HCT116 (cell line): ENCODE measurements around the gene IL20RA. TPM values are rescaled to one million over a fixed set of nuclear protein-coding genes. Genes with fewer than 3 reads are reported as not detected.

Experiments
- ATAC-seq: fragments of 200-7000 bp; cut with Tn5 transposase; 2 replicates; pipeline ENCODE4 v1.9.1; 2020; ENCODE audit warnings: mild to moderate bottlenecking, moderate library complexity
- BruUV-seq: library from RNA; stranded (reverse); fragments of 400-500 nt; replicated peaks from 2 replicates; lab custom pipeline; 2021; lab: Mats Ljungman, UMichigan
- CTCF ChIA-PET: fragments of 300-600 bp; sonication (Branson Sonifier 250); formaldehyde crosslinking; loops from one replicate; lab custom pipeline; 2021; ENCODE audit warnings: antibody characterized with exemption; lab: Charles Lee
- POLR2A ChIA-PET: fragments of 300-600, 350-600 bp; sonication (Branson Sonifier 250); formaldehyde crosslinking; loops from one replicate; lab custom pipeline; 2021; ENCODE audit warnings: antibody characterized with exemption; lab: Charles Lee
- RAD21 ChIA-PET, 2 experiments: fragments of 300-600 bp; sonication (Branson Sonifier 250); formaldehyde crosslinking; loops; one replicate each; lab custom pipeline; 2023; ENCODE audit warnings: low total read pairs in 2 of 2; ENCODE audit not compliant: uncharacterized antibody in 2 of 2, unreplicated experiment in 2 of 2, low non-redundant PET in 1 of 2; lab: Charles Lee
- DNase-seq: peaks from one replicate; pipeline ENCODE4 v3.0.0-alpha.2; 2010; ENCODE audit warnings: low read depth, low spot score
- H2AFZ ChIP-seq: fragments of 200-600 bp; shearing (Covaris generic), sonication (generic); 2 replicates; pipeline ENCODE4 v1.6.1; 2017; ENCODE audit warnings: low read depth, mixed run types, mixed read lengths, antibody characterized with exemption, low read length; ENCODE audit not compliant: poor library complexity, severe bottlenecking
- H3K27ac ChIP-seq: 2 replicates; pipeline ENCODE4 v1.5.1; 2012; ENCODE audit warnings: low read depth, low read length
- H3K27me3 ChIP-seq: fragments of 200-600 bp; sonication (generic); 2 replicates; pipeline ENCODE4 v1.6.1; 2016; ENCODE audit warnings: mixed run types, low read length, mixed read lengths; ENCODE audit not compliant: insufficient read depth
- H3K36me3 ChIP-seq, 2 experiments: fragments of 200-500 bp in 1 of 2; fragments of 200-600 bp in 1 of 2; sonication (Bioruptor generic) in 1 of 2; sonication (generic) in 1 of 2; 2 replicates each; pipeline versions ENCODE4 v1.5.1 to v1.6.1; 2014 to 2016; ENCODE audit warnings: low read length in 2 of 2, inconsistent platforms in 1 of 2, mixed read lengths in 1 of 2, mixed run types in 1 of 2; ENCODE audit not compliant: insufficient read depth in 2 of 2, control insufficient read depth in 1 of 2
- H3K4me1 ChIP-seq, 2 experiments: fragments of 200-600 bp in 1 of 2; sonication (generic) in 1 of 2; 2 replicates each; pipeline versions ENCODE4 v1.5.1 to v1.6.1; 2012 to 2017; ENCODE audit warnings: low read length in 2 of 2, inconsistent platforms in 1 of 2, mild to moderate bottlenecking in 1 of 2, mixed read lengths in 1 of 2, mixed run types in 1 of 2, moderate library complexity in 1 of 2; ENCODE audit not compliant: insufficient read depth in 2 of 2, control insufficient read depth in 1 of 2
- H3K4me2 ChIP-seq: fragments of 200-600 bp; sonication (generic); 2 replicates; pipeline ENCODE4 v1.6.1; 2017; ENCODE audit warnings: mixed run types, low read length, mixed read lengths
- H3K4me3 ChIP-seq, 2 experiments: fragments of 200-600 bp in 1 of 2; sonication (generic) in 1 of 2; replicated peaks in 1 of 2; 2 replicates each; pipeline ENCODE4 v1.5.1; 2011 to 2016; ENCODE audit warnings: low read length in 2 of 2, control low read depth in 1 of 2, low read depth in 1 of 2, mild to moderate bottlenecking in 1 of 2, mixed read lengths in 1 of 2, mixed run types in 1 of 2
- H3K79me2 ChIP-seq: fragments of 200-600 bp; sonication (generic); 2 replicates; pipeline ENCODE4 v1.6.1; 2017; ENCODE audit warnings: mild to moderate bottlenecking, mixed run types, low read length, moderate library complexity, mixed read lengths; ENCODE audit not compliant: insufficient read depth
- H3K9ac ChIP-seq: fragments of 200-600 bp; sonication (generic); 2 replicates; pipeline ENCODE4 v1.6.1; 2016; ENCODE audit warnings: low read length, mixed read lengths
- H3K9me2 ChIP-seq: fragments of 200-600 bp; sonication (generic), shearing (Covaris generic); 2 replicates; pipeline ENCODE4 v1.6.1; 2017; ENCODE audit warnings: mixed run types, mild to moderate bottlenecking, moderate library complexity; ENCODE audit not compliant: insufficient read depth
- H3K9me3 ChIP-seq, 2 experiments: fragments of 200-500 bp in 1 of 2; fragments of 200-600 bp in 1 of 2; sonication (Bioruptor generic) in 1 of 2; sonication (generic) in 1 of 2; 2 replicates each; pipeline ENCODE4 v1.6.1; 2014 to 2017; ENCODE audit warnings: low read length in 2 of 2, mixed read lengths in 2 of 2, inconsistent platforms in 1 of 2, low read depth in 1 of 2, mild to moderate bottlenecking in 1 of 2, mixed run types in 1 of 2, moderate library complexity in 1 of 2; ENCODE audit not compliant: control insufficient read depth in 1 of 2, insufficient read depth in 1 of 2
- H4K20me1 ChIP-seq: fragments of 200-600 bp; sonication (generic), shearing (Covaris generic); 2 replicates; pipeline ENCODE4 v1.6.1; 2017; ENCODE audit warnings: mixed run types, mild to moderate bottlenecking, moderate library complexity; ENCODE audit not compliant: insufficient read depth
- CEBPB ChIP-seq: IDR thresholded peaks from 2 replicates; pipeline ENCODE4 v1.6.1; 2012; ENCODE audit warnings: low read depth
- EGR1 ChIP-seq: IDR thresholded peaks from 2 replicates; pipeline ENCODE4 v1.6.1; 2012; ENCODE audit warnings: low read depth
- ELF1 ChIP-seq: IDR thresholded peaks from 2 replicates; pipeline ENCODE4 v1.6.1; 2012; ENCODE audit warnings: low read depth, borderline replicate concordance
- EZH2 ChIP-seq: fragments of 200-600 bp; sonication (generic); IDR thresholded peaks from 2 replicates; pipeline ENCODE4 v1.6.1; 2017; ENCODE audit warnings: antibody characterized with exemption, mixed run types
- JUND ChIP-seq: IDR thresholded peaks from 2 replicates; pipeline ENCODE4 v1.6.1; 2012
- POLR2A ChIP-seq: IDR thresholded peaks from 2 replicates; pipeline ENCODE4 v1.7.0; 2011; ENCODE audit warnings: borderline replicate concordance; ENCODE audit not compliant: insufficient read depth, insufficient read length; ENCODE audit errors: extremely low read depth
- SP1 ChIP-seq: IDR thresholded peaks from 2 replicates; pipeline ENCODE4 v1.6.1; 2012; ENCODE audit warnings: low read depth
- SRF ChIP-seq: IDR thresholded peaks from 2 replicates; pipeline ENCODE4 v1.6.1; 2012; ENCODE audit warnings: low read depth
- intact Hi-C: fragments of 100-400 bp; cut with micrococcal nuclease; formaldehyde crosslinking; loops from 2 replicates; pipeline ENCODE4 v1.10.0; 2022
- total RNA-seq: library from RNA; stranded (reverse); gene quantifications from one replicate; pipeline ENCODE4 v1.2.1, GENCODE V29; 2021; ENCODE audit not compliant: unreplicated experiment
- TF ChIP-seq, protein P1 (sequence below): IDR thresholded peaks from 2 replicates; pipeline ENCODE4 v1.6.1; 2012; ENCODE audit warnings: low read depth
- TF ChIP-seq, protein P2 (sequence below), 3 experiments: fragments of 200-600 bp in 1 of 3; sonication (generic) in 1 of 3; IDR thresholded peaks in 2 of 3; conservative IDR thresholded peaks in 1 of 3; 2 replicates each; pipeline ENCODE4 v1.5.1; 2012 to 2017; ENCODE audit warnings: low read depth in 2 of 3, low read length in 2 of 3, antibody characterized with exemption in 1 of 3, borderline replicate concordance in 1 of 3, control low read depth in 1 of 3, mild to moderate bottlenecking in 1 of 3, mixed read lengths in 1 of 3, mixed run types in 1 of 3, moderate library complexity in 1 of 3; ENCODE audit not compliant: insufficient read depth in 1 of 3
- TF ChIP-seq, protein P3 (sequence below): IDR thresholded peaks from 2 replicates; pipeline ENCODE4 v1.6.1; 2011; ENCODE audit warnings: mild to moderate bottlenecking, low read length, moderate library complexity; ENCODE audit not compliant: insufficient replicate concordance; ENCODE audit errors: extremely low read depth

IL20RA gene
- total RNA-seq, 1 experiment from 2014 or later = 1.1 TPM

DNA sequence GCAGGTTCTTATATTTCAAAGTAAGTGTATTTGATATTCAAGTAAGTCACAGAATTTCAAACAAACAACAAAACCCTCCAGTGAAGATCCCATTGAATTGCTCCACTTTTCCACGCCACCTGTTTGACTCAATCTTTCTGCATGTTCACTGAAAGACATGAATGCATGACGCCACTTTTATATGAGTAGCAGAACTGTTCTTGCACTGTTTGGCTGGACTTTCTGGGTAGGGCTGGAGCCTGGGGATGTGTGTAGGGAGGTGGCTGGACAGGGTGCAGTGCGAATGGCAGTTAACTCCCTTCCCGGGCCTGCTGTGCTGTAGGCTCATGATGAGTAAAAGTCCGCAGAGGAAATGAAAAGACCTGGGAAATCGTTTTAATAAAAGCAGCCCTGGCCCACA lies 39.7 kb downstream of the IL20RA start (continued):
- TF ChIP-seq EGR1 = no peak

DNA sequence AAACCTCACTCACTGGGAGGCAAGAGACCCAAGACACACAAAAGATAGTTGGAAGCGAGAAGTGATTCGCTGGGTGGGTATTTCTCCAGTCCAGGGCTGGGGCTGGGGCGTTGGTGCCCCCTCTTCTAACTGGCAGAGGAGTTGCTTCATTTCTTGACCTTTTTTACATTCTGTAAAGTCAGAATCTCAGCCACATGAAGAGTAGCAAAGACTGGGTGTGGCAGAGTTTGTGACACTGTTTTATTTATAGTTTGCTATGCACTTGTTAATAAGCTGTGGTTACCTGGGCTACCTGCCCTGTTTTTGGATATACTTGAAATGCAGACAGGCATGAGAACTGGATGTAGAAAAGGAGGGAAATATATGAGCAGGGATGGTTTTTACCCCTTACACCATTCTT lies 42.3 kb downstream of the IL20RA start:
- RAD21 ChIA-PET = no interaction called here
- Histone ChIP-seq H3K79me2 (no peaks in the 10 kb centered on the region), H2AFZ (peak overlapping the region; percentile 69), H3K36me3 (no peaks in the 10 kb centered on the region; a peak in 1 of 4 replicates), H3K9me3 (no peaks in the 10 kb centered on the region), H3K9me2 (no peaks in the 10 kb centered on the region), H3K4me1 (peaks cover 21 to 33% of the 10 kb centered on the region in 2 experiments), H3K27ac (no peak overlapping the region), H3K27me3 (no peaks in the 10 kb centered on the region)
- POLR2A ChIA-PET = no interaction called here
- ATAC-seq (peak; percentile 15; the same call in 1 of the 2 replicates), DNase-seq (peak; percentile 13)
- CTCF ChIA-PET = no interaction called here
- TF ChIP-seq SP1 (peak; percentile 30; the same call in 1 of the 2 replicates), JUND (no peak), SRF (no peak), CEBPB (peak; percentile 39; the same call in 1 of the 2 replicates)
- TF ChIP-seq, all 23 proteins: peak for 2
- Histone ChIP-seq H3K4me3 (0 out of 4 replicates have a peak overlapping the region, but pooled peaks of 1 of the 2 experiments have one; percentile 4), H4K20me1 (no peaks in the 10 kb centered on the region), H3K9ac (peak overlapping the region; percentile 0; the same call in 1 of the 2 replicates), H3K4me2 (peak overlapping the region; percentile 77)
- no TSS peak for BruUV-seq
- intact Hi-C loops = no loop called here

- H3K9me2 ChIP-seq = no peaks in the 10 kb centered on the region
- BruUV-seq = no TSS peak
- no peaks in the 10 kb centered on the region for H4K20me1 ChIP-seq
- no peaks in the 10 kb centered on the region for H3K9me3 ChIP-seq
- peak overlapping the region; percentile 77 for H3K4me2 ChIP-seq
- CTCF ChIA-PET = no interaction called here
- peaks cover 21 to 33% of the 10 kb centered on the region in 2 experiments for H3K4me1 ChIP-seq
- POLR2A ChIA-PET = no interaction called here
- H3K27me3 ChIP-seq = no peaks in the 10 kb centered on the region
- no peak for DNase-seq
- H3K36me3 ChIP-seq = no peaks in the 10 kb centered on the region; a peak in 1 of 4 replicates
- intact Hi-C loops = no loop called here
- no peak overlapping the region for H3K27ac ChIP-seq
- RAD21 ChIA-PET = no interaction called here
- H3K9ac ChIP-seq = peak overlapping the region; percentile 0; the same call in 1 of the 2 replicates
- peak overlapping the region; percentile 69 for H2AFZ ChIP-seq
- no peaks in the 10 kb centered on the region for H3K79me2 ChIP-seq
- H3K4me3 ChIP-seq = 0 out of 4 replicates have a peak overlapping the region, but pooled peaks of 1 of the 2 experiments have one; percentile 4
- peak; percentile 10 for ATAC-seq
- TF ChIP-seq EZH2 = no peak
- TF ChIP-seq ELF1 = no peak
- TF ChIP-seq JUND = no peak
- TF ChIP-seq, protein P1, sequence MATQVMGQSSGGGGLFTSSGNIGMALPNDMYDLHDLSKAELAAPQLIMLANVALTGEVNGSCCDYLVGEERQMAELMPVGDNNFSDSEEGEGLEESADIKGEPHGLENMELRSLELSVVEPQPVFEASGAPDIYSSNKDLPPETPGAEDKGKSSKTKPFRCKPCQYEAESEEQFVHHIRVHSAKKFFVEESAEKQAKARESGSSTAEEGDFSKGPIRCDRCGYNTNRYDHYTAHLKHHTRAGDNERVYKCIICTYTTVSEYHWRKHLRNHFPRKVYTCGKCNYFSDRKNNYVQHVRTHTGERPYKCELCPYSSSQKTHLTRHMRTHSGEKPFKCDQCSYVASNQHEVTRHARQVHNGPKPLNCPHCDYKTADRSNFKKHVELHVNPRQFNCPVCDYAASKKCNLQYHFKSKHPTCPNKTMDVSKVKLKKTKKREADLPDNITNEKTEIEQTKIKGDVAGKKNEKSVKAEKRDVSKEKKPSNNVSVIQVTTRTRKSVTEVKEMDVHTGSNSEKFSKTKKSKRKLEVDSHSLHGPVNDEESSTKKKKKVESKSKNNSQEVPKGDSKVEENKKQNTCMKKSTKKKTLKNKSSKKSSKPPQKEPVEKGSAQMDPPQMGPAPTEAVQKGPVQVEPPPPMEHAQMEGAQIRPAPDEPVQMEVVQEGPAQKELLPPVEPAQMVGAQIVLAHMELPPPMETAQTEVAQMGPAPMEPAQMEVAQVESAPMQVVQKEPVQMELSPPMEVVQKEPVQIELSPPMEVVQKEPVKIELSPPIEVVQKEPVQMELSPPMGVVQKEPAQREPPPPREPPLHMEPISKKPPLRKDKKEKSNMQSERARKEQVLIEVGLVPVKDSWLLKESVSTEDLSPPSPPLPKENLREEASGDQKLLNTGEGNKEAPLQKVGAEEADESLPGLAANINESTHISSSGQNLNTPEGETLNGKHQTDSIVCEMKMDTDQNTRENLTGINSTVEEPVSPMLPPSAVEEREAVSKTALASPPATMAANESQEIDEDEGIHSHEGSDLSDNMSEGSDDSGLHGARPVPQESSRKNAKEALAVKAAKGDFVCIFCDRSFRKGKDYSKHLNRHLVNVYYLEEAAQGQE = no peak
- TF ChIP-seq POLR2A = no peak
- TF ChIP-seq, protein P2, sequence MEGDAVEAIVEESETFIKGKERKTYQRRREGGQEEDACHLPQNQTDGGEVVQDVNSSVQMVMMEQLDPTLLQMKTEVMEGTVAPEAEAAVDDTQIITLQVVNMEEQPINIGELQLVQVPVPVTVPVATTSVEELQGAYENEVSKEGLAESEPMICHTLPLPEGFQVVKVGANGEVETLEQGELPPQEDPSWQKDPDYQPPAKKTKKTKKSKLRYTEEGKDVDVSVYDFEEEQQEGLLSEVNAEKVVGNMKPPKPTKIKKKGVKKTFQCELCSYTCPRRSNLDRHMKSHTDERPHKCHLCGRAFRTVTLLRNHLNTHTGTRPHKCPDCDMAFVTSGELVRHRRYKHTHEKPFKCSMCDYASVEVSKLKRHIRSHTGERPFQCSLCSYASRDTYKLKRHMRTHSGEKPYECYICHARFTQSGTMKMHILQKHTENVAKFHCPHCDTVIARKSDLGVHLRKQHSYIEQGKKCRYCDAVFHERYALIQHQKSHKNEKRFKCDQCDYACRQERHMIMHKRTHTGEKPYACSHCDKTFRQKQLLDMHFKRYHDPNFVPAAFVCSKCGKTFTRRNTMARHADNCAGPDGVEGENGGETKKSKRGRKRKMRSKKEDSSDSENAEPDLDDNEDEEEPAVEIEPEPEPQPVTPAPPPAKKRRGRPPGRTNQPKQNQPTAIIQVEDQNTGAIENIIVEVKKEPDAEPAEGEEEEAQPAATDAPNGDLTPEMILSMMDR (IDR thresholded peaks at IDR 0.05 in 2 of 3, conservative IDR thresholded peaks at IDR 0.05 in 1 of 3; ENCODE audit: borderline replicate concordance in 1 of 3, insufficient read depth in 1 of 3, low read depth in 2 of 3, low read length in 2 of 3) = no peak
- TF ChIP-seq, protein P3, sequence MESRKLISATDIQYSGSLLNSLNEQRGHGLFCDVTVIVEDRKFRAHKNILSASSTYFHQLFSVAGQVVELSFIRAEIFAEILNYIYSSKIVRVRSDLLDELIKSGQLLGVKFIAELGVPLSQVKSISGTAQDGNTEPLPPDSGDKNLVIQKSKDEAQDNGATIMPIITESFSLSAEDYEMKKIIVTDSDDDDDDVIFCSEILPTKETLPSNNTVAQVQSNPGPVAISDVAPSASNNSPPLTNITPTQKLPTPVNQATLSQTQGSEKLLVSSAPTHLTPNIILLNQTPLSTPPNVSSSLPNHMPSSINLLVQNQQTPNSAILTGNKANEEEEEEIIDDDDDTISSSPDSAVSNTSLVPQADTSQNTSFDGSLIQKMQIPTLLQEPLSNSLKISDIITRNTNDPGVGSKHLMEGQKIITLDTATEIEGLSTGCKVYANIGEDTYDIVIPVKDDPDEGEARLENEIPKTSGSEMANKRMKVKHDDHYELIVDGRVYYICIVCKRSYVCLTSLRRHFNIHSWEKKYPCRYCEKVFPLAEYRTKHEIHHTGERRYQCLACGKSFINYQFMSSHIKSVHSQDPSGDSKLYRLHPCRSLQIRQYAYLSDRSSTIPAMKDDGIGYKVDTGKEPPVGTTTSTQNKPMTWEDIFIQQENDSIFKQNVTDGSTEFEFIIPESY = no peak
These were observed 42.8 kb downstream of the IL20RA start for GRCh38 chr6:137001977-137002302.
